HL-60 (cell line): ENCODE results near the gene OR6X1.

ENCODE experiments used
- DNase-seq, 2 experiments: peaks; one replicate each; pipeline ENCODE4 v3.0.0-alpha.2; 2010 to 2020; ENCODE audit warnings: low read depth in 1 of 2, low spot score in 1 of 2
- H3K27ac ChIP-seq: fragments of 250-450 bp; sonication (Bioruptor Pico); replicated peaks from 2 replicates; pipeline ENCODE4 v1.5.1; 2020; ENCODE audit warnings: mild to moderate bottlenecking, moderate library complexity
- H3K27me3 ChIP-seq: fragments of 250-450 bp; sonication (Bioruptor Pico); 2 replicates; pipeline ENCODE4 v1.5.1; 2021; ENCODE audit warnings: mild to moderate bottlenecking, moderate library complexity; ENCODE audit not compliant: insufficient read depth, poor library complexity, severe bottlenecking
- H3K4me3 ChIP-seq: replicated peaks from 2 replicates; pipeline ENCODE4 v1.5.1; 2011; ENCODE audit warnings: mild to moderate bottlenecking, control low read depth, low read length; ENCODE audit not compliant: insufficient read depth
- CTCF ChIP-seq: IDR thresholded peaks from one replicate; pipeline ENCODE4 v1.5.1; 2011; ENCODE audit warnings: low read length, control low read depth, inconsistent platforms; ENCODE audit not compliant: insufficient read depth
- GABPA ChIP-seq: IDR thresholded peaks from 2 replicates; pipeline ENCODE4 v1.6.1; 2012; ENCODE audit warnings: low read depth
- POLR2AphosphoS5 ChIP-seq: IDR thresholded peaks from 2 replicates; pipeline ENCODE4 v1.6.1; 2012; ENCODE audit warnings: low read depth
- SPI1 ChIP-seq: IDR thresholded peaks from 2 replicates; pipeline ENCODE4 v1.6.1; 2012; ENCODE audit warnings: low read depth, mild to moderate bottlenecking, borderline replicate concordance
- TF ChIP-seq, protein P1 (sequence below): IDR thresholded peaks from 2 replicates; pipeline ENCODE4 v1.6.1; 2012; ENCODE audit warnings: low read depth; ENCODE audit not compliant: insufficient replicate concordance

The OR6X1 gene

GRCh38 chr11:123765601-123766000 lies 11.3 kb upstream of the OR6X1 start:
- Histone ChIP-seq H3K4me3 (no peak overlapping the region), H3K27me3 (no peaks in the 10 kb centered on the region), H3K27ac (no peak overlapping the region)
- TF ChIP-seq SPI1 (no peak), CTCF (no peak), GABPA (no peak), POLR2AphosphoS5 (no peak)
- TF ChIP-seq, protein P1, sequence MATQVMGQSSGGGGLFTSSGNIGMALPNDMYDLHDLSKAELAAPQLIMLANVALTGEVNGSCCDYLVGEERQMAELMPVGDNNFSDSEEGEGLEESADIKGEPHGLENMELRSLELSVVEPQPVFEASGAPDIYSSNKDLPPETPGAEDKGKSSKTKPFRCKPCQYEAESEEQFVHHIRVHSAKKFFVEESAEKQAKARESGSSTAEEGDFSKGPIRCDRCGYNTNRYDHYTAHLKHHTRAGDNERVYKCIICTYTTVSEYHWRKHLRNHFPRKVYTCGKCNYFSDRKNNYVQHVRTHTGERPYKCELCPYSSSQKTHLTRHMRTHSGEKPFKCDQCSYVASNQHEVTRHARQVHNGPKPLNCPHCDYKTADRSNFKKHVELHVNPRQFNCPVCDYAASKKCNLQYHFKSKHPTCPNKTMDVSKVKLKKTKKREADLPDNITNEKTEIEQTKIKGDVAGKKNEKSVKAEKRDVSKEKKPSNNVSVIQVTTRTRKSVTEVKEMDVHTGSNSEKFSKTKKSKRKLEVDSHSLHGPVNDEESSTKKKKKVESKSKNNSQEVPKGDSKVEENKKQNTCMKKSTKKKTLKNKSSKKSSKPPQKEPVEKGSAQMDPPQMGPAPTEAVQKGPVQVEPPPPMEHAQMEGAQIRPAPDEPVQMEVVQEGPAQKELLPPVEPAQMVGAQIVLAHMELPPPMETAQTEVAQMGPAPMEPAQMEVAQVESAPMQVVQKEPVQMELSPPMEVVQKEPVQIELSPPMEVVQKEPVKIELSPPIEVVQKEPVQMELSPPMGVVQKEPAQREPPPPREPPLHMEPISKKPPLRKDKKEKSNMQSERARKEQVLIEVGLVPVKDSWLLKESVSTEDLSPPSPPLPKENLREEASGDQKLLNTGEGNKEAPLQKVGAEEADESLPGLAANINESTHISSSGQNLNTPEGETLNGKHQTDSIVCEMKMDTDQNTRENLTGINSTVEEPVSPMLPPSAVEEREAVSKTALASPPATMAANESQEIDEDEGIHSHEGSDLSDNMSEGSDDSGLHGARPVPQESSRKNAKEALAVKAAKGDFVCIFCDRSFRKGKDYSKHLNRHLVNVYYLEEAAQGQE: no peak
- no peak for DNase-seq

GRCh38 chr11:123762422-123762821 lies 8.1 kb upstream of the OR6X1 start:
- no peak overlapping the region for H3K27ac ChIP-seq
- H3K27me3 ChIP-seq: no peaks in the 10 kb centered on the region
- TF ChIP-seq POLR2AphosphoS5 (no peak), CTCF (no peak), GABPA (no peak), SPI1 (no peak)
- TF ChIP-seq, protein P1: no peak
- no peak for DNase-seq
- H3K4me3 ChIP-seq: no peak overlapping the region

DNA sequence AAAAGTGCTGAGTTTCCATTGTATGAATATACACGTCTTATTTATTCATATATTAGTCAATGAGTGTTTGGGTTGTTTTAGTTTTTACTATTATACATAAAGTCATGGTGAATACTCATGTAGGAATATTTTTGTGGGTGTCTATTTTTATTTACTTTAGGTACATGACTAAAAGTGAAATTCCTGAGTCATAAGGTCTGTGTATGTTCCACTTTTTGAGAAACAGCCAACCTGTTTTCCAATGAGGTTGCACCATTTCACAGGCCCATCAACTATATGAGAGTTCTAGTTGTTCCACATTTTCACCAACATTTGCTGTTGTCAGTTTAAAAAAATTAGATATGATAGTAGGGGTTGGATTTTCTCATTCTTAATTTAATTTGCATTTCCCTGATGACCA lies 6.6 kb upstream of the OR6X1 start:
- H3K27me3 ChIP-seq: no peaks in the 10 kb centered on the region
- H3K27ac ChIP-seq: no peak overlapping the region
- H3K4me3 ChIP-seq: no peak overlapping the region
- TF ChIP-seq SPI1 (no peak), POLR2AphosphoS5 (no peak), CTCF (no peak)
- TF ChIP-seq, protein P1: no peak
- no peak for DNase-seq
